ENCODE results near the gene GMEB2.

Gene GMEB2

GRCh38 chr20:63547725-63548480 lies 79.0 kb downstream of the GMEB2 start, which contains the start of gene SRMS:
SRMS (minus strand) TSS chr20:63547749; CDS start chr20:63547463, 286 bp downstream.
- no peak for FAIRE-seq

GRCh38 chr20:63546956-63547724 lies 79.8 kb downstream of the GMEB2 start:
- FAIRE-seq (no peak), DNase-seq (ENCODE audit: low spot score) (no peak)

More at GRCh38 chr20:63547725-63548480, 79.0 kb downstream of the GMEB2 start, which contains the start of gene SRMS:
- DNase-seq (ENCODE audit: low spot score): no peak

GRCh38 chr20:63546256-63546955 lies 80.5 kb downstream of the GMEB2 start:
- DNase-seq (ENCODE audit: low spot score) (no peak), FAIRE-seq (no peak)

GRCh38 chr20:63545814-63546213 lies 81.1 kb downstream of the GMEB2 start:
- FAIRE-seq: no peak

GRCh38 chr20:63544958-63545516 lies 81.9 kb downstream of the GMEB2 start:
- FAIRE-seq (no peak), DNase-seq (ENCODE audit: low spot score) (peak; percentile 91)

More at GRCh38 chr20:63545814-63546213, 81.1 kb downstream of the GMEB2 start:
- no peak for DNase-seq (ENCODE audit: low spot score)

GRCh38 chr20:63544241-63544957 lies 82.5 kb downstream of the GMEB2 start:
- DNase-seq (ENCODE audit: low spot score): no peak
- peak; percentile 71 for FAIRE-seq

GRCh38 chr20:63543733-63544132 lies 83.2 kb downstream of the GMEB2 start:
- FAIRE-seq (peak; percentile 84), DNase-seq (ENCODE audit: low spot score) (no peak)

GRCh38 chr20:63543131-63543530 lies 83.8 kb downstream of the GMEB2 start:
- FAIRE-seq (no peak), DNase-seq (ENCODE audit: low spot score) (no peak)

GRCh38 chr20:63542696-63543095 lies 84.2 kb downstream of the GMEB2 start:
- FAIRE-seq: no peak
- DNase-seq (ENCODE audit: low spot score): no peak

- DNase-seq (ENCODE audit: low spot score) (no peak), FAIRE-seq (no peak)
These were observed 84.8 kb downstream of the GMEB2 start for GRCh38 chr20:63542031-63542559.

GRCh38 chr20:63541371-63541770 lies 85.5 kb downstream of the GMEB2 start:
- no peak for DNase-seq (ENCODE audit: low spot score)
- no peak for FAIRE-seq

- DNase-seq (ENCODE audit: low spot score) (no peak), FAIRE-seq (no peak)
These were observed 86.3 kb downstream of the GMEB2 start for GRCh38 chr20:63540417-63541186.

GRCh38 chr20:63539441-63540370 lies 87.2 kb downstream of the GMEB2 start:
- FAIRE-seq: peak; percentile 92

GRCh38 chr20:63539092-63539430 lies 87.8 kb downstream of the GMEB2 start:
- DNase-seq (ENCODE audit: low spot score): no peak
- no peak for FAIRE-seq

More at GRCh38 chr20:63539441-63540370, 87.2 kb downstream of the GMEB2 start:
- DNase-seq (ENCODE audit: low spot score): no peak

- FAIRE-seq (no peak), DNase-seq (ENCODE audit: low spot score) (peak; percentile 89)
These were observed 88.5 kb downstream of the GMEB2 start for GRCh38 chr20:63538204-63539091.
